GM08714 (cell line): Measurements from ENCODE around the gene ITPA.

Experiments used
- H3K4me3 ChIP-seq: fragments of 200-500 bp; sonication (Bioruptor generic); 2 replicates; pipeline ENCODE4 v1.5.1; 2014; ENCODE audit warnings: mild to moderate bottlenecking, low read length, inconsistent platforms
- ZNF274 ChIP-seq: IDR thresholded peaks from 2 replicates; pipeline ENCODE4 v1.6.1; 2012; ENCODE audit warnings: mild to moderate bottlenecking, low read depth, low read length

The ITPA gene

GRCh38 chr20:3247638-3248037, 38.3 kb downstream of the ITPA start:
- H3K4me3 ChIP-seq = no peak overlapping the region
- TF ChIP-seq ZNF274 = no peak

DNA sequence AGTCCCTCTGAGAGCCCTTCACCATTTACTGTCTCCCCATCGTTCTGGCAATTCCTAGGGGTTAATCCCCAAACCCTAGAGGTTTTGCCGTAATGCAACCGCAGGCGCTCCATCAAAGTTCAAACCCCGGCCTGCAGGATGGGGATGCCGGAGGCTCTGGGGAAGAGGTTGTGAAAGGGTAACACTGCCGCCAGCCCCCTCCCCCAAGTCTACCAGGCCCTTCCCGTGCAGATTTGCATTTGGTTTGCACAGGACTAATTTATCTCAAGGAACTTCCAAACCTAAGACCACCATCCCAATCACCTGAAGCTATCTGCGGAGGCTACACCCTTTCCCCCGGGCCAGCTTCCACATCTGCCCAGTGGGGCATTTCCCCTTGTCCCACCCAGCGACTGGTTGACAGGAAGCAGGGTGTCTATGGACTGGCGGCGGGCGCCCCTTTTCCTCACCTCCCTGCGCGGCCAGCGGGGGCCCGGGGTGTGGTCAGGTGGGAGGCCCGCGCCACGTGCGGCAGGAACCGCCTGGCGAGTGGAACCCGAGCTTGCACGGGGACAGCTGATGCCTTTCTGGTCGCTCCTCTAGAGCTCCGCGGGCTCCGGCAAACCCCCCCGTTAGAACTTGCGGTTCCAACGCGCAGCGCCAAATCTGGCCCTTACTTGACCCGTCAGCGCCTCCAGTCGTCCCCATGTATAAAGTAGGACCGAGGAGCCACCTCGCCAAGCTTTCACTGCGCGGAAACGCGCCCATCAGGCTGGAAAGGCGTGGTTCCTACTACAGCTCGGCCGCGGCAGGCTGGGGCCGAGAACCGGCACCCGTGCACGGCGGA, 39.1 kb downstream of the ITPA start:
- no peak for TF ChIP-seq ZNF274
- no peak overlapping the region for H3K4me3 ChIP-seq

DNA sequence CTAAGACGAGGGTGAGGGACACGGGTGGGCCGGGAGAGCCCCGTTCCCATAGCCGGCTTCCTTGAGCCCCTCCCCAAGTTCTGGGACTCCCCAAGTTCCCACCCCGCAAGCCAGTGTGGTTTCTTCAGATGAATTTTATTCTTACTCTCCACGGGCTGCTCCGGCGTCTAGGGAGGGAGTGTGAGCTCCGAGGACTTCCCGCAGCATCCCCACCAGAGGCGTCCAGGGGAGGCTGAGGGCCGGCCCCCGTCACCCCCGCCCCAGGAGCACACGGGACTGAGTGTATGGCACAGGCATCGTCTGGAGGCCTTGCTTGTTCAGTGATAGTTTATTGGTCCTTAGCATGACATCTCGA, 39.7 kb downstream of the ITPA start:
- no peak overlapping the region for H3K4me3 ChIP-seq
- TF ChIP-seq ZNF274 = no peak

GRCh38 chr20:3250091-3250504, 40.8 kb downstream of the ITPA start:
- TF ChIP-seq ZNF274 = no peak
- H3K4me3 ChIP-seq = no peak overlapping the region

DNA sequence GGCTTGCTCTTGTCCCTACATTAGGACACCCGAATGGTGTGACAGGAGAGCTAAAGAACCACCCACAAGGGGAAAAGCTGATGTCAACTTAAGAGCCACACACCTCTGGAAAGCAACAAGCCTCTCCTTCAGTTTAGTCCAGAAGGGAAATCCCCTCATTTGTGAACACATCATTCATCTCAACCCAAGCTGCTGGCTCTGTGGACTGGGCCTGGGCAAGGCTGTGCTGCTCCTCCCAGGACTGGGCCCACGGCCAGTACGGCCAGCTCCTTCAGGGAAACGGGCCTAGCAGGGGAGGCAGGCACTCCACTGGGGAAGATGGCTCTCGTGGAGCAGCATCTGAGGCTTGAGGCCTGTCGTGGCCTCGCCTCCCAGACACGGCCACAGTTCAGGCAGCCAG, 42.5 kb downstream of the ITPA start:
- no peak for TF ChIP-seq ZNF274

DNA sequence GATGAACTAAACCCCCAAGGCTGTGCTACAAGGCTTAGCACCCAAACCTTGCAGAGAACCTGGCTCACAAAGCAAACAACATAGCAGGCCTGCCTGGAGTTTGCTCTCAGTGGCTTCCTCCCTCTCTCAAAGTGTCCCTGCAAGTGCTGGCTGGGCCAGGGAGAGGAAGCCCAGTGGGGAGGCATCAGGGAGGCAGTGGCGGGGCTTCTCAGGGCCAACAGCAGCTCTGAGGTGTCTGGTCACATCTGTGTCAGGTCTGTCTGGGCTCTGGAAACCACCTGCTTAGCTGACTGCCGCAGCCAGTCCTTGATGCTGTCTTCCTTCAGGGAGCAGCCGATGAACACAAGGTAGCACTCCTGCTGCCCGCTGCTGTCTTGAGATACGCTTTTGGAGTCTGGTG, 46.4 kb downstream of the ITPA start:
- no peak overlapping the region for H3K4me3 ChIP-seq
- TF ChIP-seq ZNF274 = no peak

More for the DNA sequence above, 42.5 kb downstream of the ITPA start:
- no peak overlapping the region for H3K4me3 ChIP-seq

DNA sequence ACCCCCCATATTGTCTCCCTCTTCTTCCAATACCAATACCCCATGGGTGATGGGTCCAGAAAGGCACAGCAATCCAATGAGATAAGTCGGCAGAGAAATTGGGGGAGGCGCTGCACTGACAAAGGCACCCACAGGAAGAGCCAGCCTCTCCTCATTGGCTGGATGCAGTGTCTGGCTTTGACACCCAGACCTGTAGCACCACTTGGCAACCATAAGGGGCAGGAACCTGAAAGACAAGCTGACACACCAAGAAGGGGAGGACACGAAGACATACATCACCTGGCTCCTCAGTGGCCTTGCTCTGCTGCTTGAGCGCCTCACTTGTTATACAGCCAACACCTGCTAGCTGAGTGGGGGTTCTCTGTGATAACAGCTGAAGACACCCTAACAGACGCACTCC, 49.1 kb downstream of the ITPA start:
- no peak overlapping the region for H3K4me3 ChIP-seq
- TF ChIP-seq ZNF274 = no peak

DNA sequence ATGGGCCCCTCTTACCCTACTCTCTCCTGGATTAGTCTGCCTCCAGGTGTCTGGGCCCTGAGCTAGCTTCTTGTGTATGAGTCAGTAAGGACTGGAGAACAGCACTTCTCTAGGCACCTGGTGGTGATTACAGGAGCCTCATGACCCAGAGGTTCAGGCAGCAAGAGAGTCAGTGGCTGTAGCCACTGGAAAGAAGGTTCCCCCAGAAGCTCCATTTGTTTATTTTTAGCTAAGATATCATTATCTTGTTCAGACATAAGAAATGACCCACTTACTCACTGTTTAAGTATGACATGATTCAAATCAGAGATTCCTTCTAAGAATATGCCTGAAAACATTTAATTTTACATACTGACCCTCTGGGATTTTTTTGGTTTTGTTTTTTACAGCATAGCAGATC, 53.3 kb downstream of the ITPA start:
- no peak for TF ChIP-seq ZNF274
- no peak overlapping the region for H3K4me3 ChIP-seq

GRCh38 chr20:3270051-3270450, 60.8 kb downstream of the ITPA start:
- no peak overlapping the region for H3K4me3 ChIP-seq
- no peak for TF ChIP-seq ZNF274

- no peak for TF ChIP-seq ZNF274
- H3K4me3 ChIP-seq = no peak overlapping the region
Measured at GRCh38 chr20:3273371-3273770, 64.1 kb downstream of the ITPA start.
